Amniotic stem cell (primary cell): Measurements from ENCODE around the gene GNAI1.

ENCODE experiments used
- DNase-seq: peaks from one replicate; lab custom pipeline; 2025; lab: John Stamatoyannopoulos, UW

GNAI1 gene

DNA sequence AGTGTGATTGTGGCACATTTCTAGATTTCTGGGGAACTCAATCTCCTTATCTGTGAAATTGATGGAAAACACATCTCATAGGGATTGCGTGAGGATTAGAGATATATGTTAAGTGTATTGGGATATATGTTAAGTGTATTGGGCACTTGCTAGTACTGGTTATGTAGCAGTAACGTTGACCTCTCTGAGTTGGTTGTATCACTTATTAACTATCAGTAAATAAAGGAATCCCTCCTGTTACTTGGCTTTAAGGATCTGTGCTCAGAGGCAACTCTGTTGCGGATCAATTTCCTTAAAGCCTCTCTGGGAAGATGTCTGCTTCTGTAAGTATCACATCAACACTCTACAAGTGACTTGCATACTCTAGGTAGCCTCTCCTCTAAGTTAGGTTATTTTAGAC lies 25.2 kb downstream of the GNAI1 start:
- DNase-seq = no peak

- no peak for DNase-seq
Measured at GRCh38 chr7:80161466-80161865, 26.8 kb downstream of the GNAI1 start.

- DNase-seq = no peak
Measured at GRCh38 chr7:80165177-80165576, 30.5 kb downstream of the GNAI1 start.

GRCh38 chr7:80170445-80170844 lies 35.8 kb downstream of the GNAI1 start:
- no peak for DNase-seq

- DNase-seq = no peak
Measured at GRCh38 chr7:80172387-80172786, 37.8 kb downstream of the GNAI1 start.

DNA sequence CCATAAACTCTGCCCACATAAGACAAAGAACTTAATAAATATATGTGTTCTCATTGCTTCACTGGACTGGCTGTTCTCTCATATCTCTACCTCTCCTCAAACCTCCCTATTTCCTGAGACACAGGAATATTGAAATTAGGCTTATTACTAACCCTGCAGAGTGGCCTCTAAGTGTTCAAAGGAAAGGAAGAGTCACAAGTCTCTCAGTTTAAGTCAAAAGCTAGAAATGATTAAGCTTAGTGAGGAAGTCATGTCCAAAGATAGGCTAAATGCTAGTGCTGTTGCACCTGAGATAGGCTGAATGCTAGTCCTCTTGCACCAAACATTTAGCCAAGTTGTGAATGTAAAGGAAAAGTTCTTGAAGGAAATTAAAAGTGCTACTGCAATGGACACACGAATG lies 41.1 kb downstream of the GNAI1 start:
- DNase-seq = no peak

GRCh38 chr7:80181411-80181810 lies 46.8 kb downstream of the GNAI1 start:
- DNase-seq = no peak

- DNase-seq = no peak
Measured at GRCh38 chr7:80182630-80183276, 48.1 kb downstream of the GNAI1 start.

DNA sequence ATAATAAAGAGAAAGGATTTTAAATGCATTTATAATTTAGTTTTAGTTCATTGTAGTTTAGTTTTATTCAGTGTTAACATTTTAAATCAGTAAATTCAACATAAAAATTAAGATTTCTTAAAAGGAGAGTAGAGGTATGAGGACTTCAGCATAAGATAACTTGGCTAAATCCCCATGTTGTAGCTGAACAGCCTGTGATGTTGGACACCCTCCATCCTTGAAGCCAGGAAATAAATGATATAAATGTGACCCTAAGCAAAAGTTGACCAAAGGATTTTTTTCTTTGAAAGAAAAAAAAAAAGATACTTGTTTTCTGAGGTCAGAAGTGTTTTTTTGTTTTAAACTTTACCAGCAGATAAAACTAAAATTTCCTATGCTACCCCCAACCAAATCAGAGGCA lies 48.7 kb downstream of the GNAI1 start:
- DNase-seq = no peak

DNA sequence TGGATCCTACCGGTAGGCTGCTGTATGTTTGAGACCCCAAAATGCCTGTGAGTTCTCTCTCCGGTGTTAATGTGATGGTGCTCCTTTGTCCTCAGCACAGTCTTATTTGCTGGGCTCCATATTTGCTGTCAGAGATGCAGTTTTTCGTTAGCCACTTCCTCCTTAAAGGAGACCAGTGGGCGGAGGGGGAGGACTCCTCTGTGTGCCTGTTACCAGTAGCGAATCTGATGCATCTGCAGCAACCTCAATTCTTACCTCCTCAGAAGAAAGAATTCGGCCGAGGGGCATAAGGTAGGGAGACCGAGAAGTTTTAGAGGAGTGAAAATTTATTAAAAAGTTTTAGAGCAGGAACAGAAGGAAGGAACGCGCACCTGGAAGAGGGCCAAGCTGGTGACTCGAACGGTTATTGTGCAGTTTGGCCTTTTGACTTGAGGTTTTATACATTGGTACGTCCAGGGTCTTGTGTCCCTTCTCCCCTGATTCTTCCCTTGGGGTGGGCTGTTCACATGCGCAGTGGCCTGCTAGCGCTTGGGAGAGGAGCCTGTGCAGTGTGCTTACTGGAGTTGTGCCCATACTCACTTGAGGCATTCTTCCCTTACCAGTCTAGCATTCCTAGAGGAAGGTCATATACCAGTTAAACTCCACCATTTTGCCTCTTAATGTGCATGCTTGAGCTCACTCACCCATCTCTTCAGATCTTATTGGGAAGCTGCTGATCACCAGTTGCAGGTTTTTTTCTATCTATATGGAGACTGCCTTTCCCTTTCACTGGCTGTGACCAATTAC lies 49.5 kb downstream of the GNAI1 start:
- DNase-seq = no peak

GRCh38 chr7:80184693-80185092 lies 50.1 kb downstream of the GNAI1 start:
- DNase-seq = no peak

DNA sequence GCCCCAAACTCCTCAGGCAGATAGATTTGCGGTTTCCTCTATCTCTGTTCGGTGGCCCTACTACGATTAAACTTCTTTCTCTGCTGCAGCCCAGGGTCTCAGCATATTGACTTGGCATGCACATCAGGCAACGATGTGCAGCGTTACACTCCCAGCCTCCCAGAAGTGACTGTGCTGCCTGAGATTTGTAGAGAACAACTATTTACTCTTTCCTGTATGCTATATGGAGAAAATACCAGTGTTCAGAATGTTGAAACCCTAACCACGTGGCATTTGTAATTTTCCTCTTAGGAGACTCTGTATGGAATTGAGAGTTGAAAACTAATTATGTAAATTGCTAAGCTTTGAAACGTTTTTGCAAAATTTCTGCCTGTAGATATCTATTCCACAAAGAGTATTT lies 50.9 kb downstream of the GNAI1 start:
- DNase-seq = no peak

DNA sequence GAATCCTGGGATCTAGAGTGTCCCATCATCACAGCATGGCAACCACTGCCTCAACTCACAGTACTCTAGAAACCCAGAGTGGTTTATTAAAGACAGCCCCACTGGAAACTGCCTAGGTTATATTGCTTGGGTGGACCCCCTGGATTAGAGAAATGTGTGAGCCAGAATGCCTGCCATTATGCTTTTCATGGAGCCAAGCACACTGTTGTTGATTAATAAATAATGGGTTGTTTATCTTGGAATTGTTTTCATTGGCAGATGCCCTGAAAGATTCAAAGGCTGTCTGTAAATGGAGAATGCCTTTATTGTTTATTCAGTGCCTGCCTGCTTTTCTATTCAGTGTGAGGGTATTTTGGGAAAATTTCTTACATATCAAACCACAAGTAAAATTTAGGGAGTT lies 52.1 kb downstream of the GNAI1 start:
- no peak for DNase-seq

- no peak for DNase-seq
Measured at GRCh38 chr7:80187279-80187678, 52.6 kb downstream of the GNAI1 start.

DNA sequence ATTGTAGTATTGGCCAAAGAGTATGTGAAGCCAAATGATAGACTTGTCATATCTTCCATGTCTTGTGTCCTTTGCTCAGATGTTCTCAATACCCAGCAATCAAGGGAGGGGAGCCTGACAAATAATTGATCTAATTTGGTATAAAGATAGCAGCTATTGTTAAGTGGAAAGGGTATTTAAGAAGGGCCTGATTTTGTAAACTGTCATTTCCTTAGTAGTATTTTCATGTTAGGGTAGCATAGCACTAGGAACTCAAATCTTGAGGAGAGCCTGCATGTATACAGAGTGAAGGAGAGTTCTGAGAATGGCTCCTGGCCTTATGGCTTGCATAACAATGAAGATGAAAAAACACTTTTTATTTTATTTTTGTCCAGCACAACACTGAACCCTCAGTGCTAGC lies 53.1 kb downstream of the GNAI1 start:
- DNase-seq = no peak

GRCh38 chr7:80189638-80190037 lies 55.0 kb downstream of the GNAI1 start:
- no peak for DNase-seq

GRCh38 chr7:80197627-80198026 lies 63.0 kb downstream of the GNAI1 start:
- DNase-seq = no peak

GRCh38 chr7:80199051-80199450 lies 64.4 kb downstream of the GNAI1 start:
- DNase-seq = no peak

DNA sequence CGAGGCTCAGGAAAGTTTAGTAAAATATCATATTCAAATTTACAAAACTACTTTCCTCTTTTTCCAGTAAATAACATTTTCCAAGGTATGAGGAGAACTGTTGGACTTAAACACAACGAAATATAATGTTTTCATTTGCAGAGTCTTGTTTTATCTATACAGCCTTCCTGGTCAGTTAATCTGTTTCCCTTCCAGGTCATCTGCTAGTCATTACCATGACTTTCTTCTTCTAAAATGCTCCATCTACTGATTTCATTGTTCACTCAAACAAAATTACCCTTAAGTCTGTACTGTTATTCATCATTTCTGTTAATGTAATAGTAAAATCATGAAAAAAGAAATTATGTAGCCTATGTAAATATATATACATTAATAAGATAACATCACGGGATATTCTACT lies 69.8 kb downstream of the GNAI1 start:
- no peak for DNase-seq

GRCh38 chr7:80204919-80205318 lies 70.3 kb downstream of the GNAI1 start:
- no peak for DNase-seq

GRCh38 chr7:80206763-80207162 lies 72.1 kb downstream of the GNAI1 start:
- no peak for DNase-seq

GRCh38 chr7:80207501-80207900 lies 72.9 kb downstream of the GNAI1 start:
- no peak for DNase-seq

- no peak for DNase-seq
Measured at GRCh38 chr7:80208700-80209099, 74.1 kb downstream of the GNAI1 start.

GRCh38 chr7:80210400-80210799 lies 75.8 kb downstream of the GNAI1 start:
- no peak for DNase-seq
